Astrocyte (in vitro differentiated cells and primary cell): ENCODE data around the gene PPP1R12A. TPM values are rescaled to one million over a fixed set of nuclear protein-coding genes. Genes with fewer than 3 reads are reported as not detected.

Experiments
- DNase-seq: peaks from one replicate; pipeline ENCODE4 v3.0.0-alpha.2; 2010; ENCODE audit warnings: low read depth
- FAIRE-seq: peaks from 2 replicates; lab custom pipeline; 2011; peaks lifted over from hg19 to GRCh38; lab: Jason Lieb, UNC
- H2AFZ ChIP-seq: 2 replicates; pipeline ENCODE4 v1.6.0; 2012; ENCODE audit warnings: low read depth, low read length, inconsistent platforms
- H3K27ac ChIP-seq: 2 replicates; pipeline ENCODE4 v1.5.1; 2011; ENCODE audit warnings: low read depth, low read length, inconsistent platforms
- H3K27me3 ChIP-seq: 2 replicates; pipeline ENCODE4 v1.6.0; 2011; ENCODE audit warnings: low read length, inconsistent platforms; ENCODE audit not compliant: insufficient read depth
- H3K36me3 ChIP-seq: 2 replicates; pipeline ENCODE4 v1.5.1; 2011; ENCODE audit warnings: low read length, inconsistent platforms; ENCODE audit not compliant: insufficient read depth
- H3K4me1 ChIP-seq: 2 replicates; pipeline ENCODE4 v1.5.1; 2011; ENCODE audit warnings: low read length, inconsistent platforms; ENCODE audit not compliant: insufficient read depth
- H3K4me2 ChIP-seq: 2 replicates; pipeline ENCODE4 v1.6.0; 2012; ENCODE audit warnings: low read length, inconsistent platforms
- H3K4me3 ChIP-seq: 2 replicates; pipeline ENCODE4 v1.5.1; 2011; ENCODE audit warnings: low read depth, mild to moderate bottlenecking, low read length, inconsistent platforms; ENCODE audit not compliant: insufficient read depth
- H3K79me2 ChIP-seq: 2 replicates; pipeline ENCODE4 v1.6.0; 2012; ENCODE audit warnings: mild to moderate bottlenecking, low read length, inconsistent platforms; ENCODE audit not compliant: insufficient read depth
- H3K9ac ChIP-seq: 2 replicates; pipeline ENCODE4 v1.6.0; 2012; ENCODE audit warnings: mild to moderate bottlenecking, low read length, inconsistent platforms
- H3K9me3 ChIP-seq: 2 replicates; pipeline ENCODE4 v1.5.1; 2012; ENCODE audit warnings: low read depth, mild to moderate bottlenecking, low read length, inconsistent platforms; ENCODE audit not compliant: insufficient read depth
- H4K20me1 ChIP-seq: 2 replicates; pipeline ENCODE4 v1.6.0; 2012; ENCODE audit warnings: low read length, inconsistent platforms; ENCODE audit not compliant: insufficient read depth
- H3K27ac Mint-ChIP-seq: one replicate; pipeline ENCODE4 v1.8.0; 2021; ENCODE audit warnings: mild to moderate bottlenecking, mixed read lengths; ENCODE audit not compliant: unreplicated experiment
- H3K27me3 Mint-ChIP-seq: one replicate; pipeline ENCODE4 v1.8.0; 2021; ENCODE audit warnings: low read depth, mixed read lengths; ENCODE audit not compliant: unreplicated experiment
- H3K36me3 Mint-ChIP-seq: one replicate; pipeline ENCODE4 v1.8.0; 2021; ENCODE audit warnings: low read depth, mixed read lengths; ENCODE audit not compliant: unreplicated experiment
- H3K4me1 Mint-ChIP-seq: one replicate; pipeline ENCODE4 v1.8.0; 2021; ENCODE audit warnings: low read depth, mixed read lengths; ENCODE audit not compliant: unreplicated experiment
- H3K4me3 Mint-ChIP-seq: one replicate; pipeline ENCODE4 v1.8.0; 2021; ENCODE audit warnings: mild to moderate bottlenecking, moderate library complexity, mixed read lengths; ENCODE audit not compliant: unreplicated experiment
- H3K9me3 Mint-ChIP-seq: one replicate; pipeline ENCODE4 v1.8.0; 2021; ENCODE audit warnings: mild to moderate bottlenecking, mixed read lengths; ENCODE audit not compliant: unreplicated experiment
- EZH2 ChIP-seq: IDR thresholded peaks from 2 replicates; pipeline ENCODE4 v1.6.1; 2012; ENCODE audit warnings: mild to moderate bottlenecking, low read length, inconsistent platforms; ENCODE audit not compliant: insufficient read depth
- total RNA-seq: library from RNA; stranded (reverse); gene quantifications from 2 replicates; pipeline ENCODE4 v1.2.1, GENCODE V29; 2021
- TF ChIP-seq, protein P1 (sequence below): IDR thresholded peaks from 2 replicates; pipeline ENCODE4 v1.5.1; 2011; ENCODE audit warnings: low read depth, mild to moderate bottlenecking, inconsistent platforms, low read length, moderate library complexity; ENCODE audit not compliant: insufficient read depth

PPP1R12A gene
- total RNA-seq, 1 donor from 2014 or later: 115 TPM

DNA sequence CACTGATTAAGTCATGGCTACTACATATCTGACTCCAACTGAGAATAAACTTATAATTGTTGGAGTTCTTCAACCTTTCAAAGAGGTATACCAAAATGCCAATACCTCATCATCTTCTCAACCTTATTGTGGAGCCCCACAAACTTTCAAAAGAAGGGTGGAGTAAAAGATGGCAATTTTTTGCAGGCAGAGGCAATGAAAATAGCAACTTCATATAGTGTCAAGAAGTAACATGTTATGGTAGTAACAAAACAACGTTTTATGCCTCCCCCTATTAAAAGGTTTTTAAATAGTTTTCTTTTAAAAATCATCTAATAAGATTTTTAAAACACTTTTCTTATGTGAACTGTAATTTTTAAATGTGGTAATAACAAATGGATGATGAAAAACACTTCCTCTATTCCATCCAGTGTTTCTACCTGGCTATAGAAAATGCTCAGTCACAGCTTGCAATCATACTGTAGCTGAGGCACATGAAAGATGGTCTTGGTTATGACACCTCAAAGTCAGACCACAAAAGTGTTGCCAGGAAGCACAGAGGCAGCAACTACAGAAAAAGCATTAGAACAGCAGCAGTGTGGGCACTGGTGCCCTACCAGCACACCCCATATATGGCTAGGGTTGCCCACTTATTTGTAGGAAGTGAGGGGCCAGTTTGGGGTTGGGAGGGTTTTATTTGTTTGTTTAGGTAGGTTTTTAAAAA, 7.0 kb downstream of the PPP1R12A start:
- DNase-seq: peak; percentile 57
- Histone ChIP-seq H4K20me1 (peaks cover 82% of the 10 kb centered on the region), H2AFZ (no peak overlapping the region), H3K79me2 (peaks cover 100% of the 10 kb centered on the region), H3K27me3 (no peaks in the 10 kb centered on the region), H3K9ac (no peak overlapping the region), H3K27ac (no peak overlapping the region), H3K9me3 (no peaks in the 10 kb centered on the region), H3K4me3 (no peak overlapping the region), H3K36me3 (no peaks in the 10 kb centered on the region), H3K4me1 (peaks cover 4% of the 10 kb centered on the region), H3K4me2 (peak overlapping the region; percentile 1)
- H3K4me1 Mint-ChIP-seq: peaks cover 30% of the 10 kb centered on the region
- H3K36me3 Mint-ChIP-seq: no peaks in the 10 kb centered on the region
- no peaks in the 10 kb centered on the region for H3K9me3 Mint-ChIP-seq
- no peak overlapping the region for H3K4me3 Mint-ChIP-seq
- FAIRE-seq: no peak
- no peak for TF ChIP-seq EZH2
- TF ChIP-seq, protein P1, sequence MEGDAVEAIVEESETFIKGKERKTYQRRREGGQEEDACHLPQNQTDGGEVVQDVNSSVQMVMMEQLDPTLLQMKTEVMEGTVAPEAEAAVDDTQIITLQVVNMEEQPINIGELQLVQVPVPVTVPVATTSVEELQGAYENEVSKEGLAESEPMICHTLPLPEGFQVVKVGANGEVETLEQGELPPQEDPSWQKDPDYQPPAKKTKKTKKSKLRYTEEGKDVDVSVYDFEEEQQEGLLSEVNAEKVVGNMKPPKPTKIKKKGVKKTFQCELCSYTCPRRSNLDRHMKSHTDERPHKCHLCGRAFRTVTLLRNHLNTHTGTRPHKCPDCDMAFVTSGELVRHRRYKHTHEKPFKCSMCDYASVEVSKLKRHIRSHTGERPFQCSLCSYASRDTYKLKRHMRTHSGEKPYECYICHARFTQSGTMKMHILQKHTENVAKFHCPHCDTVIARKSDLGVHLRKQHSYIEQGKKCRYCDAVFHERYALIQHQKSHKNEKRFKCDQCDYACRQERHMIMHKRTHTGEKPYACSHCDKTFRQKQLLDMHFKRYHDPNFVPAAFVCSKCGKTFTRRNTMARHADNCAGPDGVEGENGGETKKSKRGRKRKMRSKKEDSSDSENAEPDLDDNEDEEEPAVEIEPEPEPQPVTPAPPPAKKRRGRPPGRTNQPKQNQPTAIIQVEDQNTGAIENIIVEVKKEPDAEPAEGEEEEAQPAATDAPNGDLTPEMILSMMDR: no peak
- no peaks in the 10 kb centered on the region for H3K27me3 Mint-ChIP-seq
- peak overlapping the region; percentile 66 for H3K27ac Mint-ChIP-seq

DNA sequence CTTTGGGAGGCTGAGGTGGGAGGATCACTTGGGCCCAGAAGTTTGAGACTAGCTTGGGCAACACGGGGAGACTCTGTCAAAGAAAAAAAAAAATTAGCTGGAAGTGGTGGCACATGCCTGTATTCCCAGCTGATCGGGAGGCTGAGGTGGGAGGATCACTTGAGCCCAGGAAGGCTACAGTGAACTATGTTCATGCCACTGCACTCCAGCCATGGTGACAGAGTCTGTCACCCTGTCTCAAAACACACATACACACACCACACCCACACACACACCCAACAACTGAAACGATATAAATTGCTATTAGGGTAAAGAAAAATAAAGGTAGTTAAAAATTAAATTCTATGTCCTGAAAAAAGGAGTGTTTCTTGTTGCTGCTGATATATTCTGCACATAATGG, 7.9 kb downstream of the PPP1R12A start:
- H3K4me1 Mint-ChIP-seq: peaks cover 30% of the 10 kb centered on the region
- peaks cover 84% of the 10 kb centered on the region for H4K20me1 ChIP-seq

More for the DNA sequence above, 7.9 kb downstream of the PPP1R12A start:
- H3K27ac Mint-ChIP-seq: no peak overlapping the region
- H3K36me3 Mint-ChIP-seq: no peaks in the 10 kb centered on the region
- Histone ChIP-seq H2AFZ (no peak overlapping the region), H3K27me3 (no peaks in the 10 kb centered on the region), H3K4me2 (no peak overlapping the region), H3K9ac (no peak overlapping the region), H3K36me3 (no peaks in the 10 kb centered on the region), H3K27ac (no peak overlapping the region), H3K4me1 (peaks cover 4% of the 10 kb centered on the region), H3K9me3 (no peaks in the 10 kb centered on the region), H3K79me2 (peaks cover 100% of the 10 kb centered on the region), H3K4me3 (no peak overlapping the region)
- TF ChIP-seq EZH2: no peak
- TF ChIP-seq, protein P1: no peak
- FAIRE-seq: no peak
- DNase-seq: no peak
- no peak overlapping the region for H3K4me3 Mint-ChIP-seq
- no peaks in the 10 kb centered on the region for H3K27me3 Mint-ChIP-seq
- H3K9me3 Mint-ChIP-seq: no peaks in the 10 kb centered on the region
